Ovary (tissue), 3 donors: ENCODE results near the gene MCTP1.

Experiments used
- POLR2A ChIP-seq: fragments of 450-650 bp; IDR thresholded peaks from one replicate; pipeline ENCODE4 v1.6.1; 2017; ENCODE audit warnings: antibody characterized with exemption, mild to moderate bottlenecking, moderate library complexity
- TF ChIP-seq, protein P1 (sequence below), 3 donors: fragments of 450-650 bp in 2 of 3; fragments of 200-600 bp in 1 of 3; IDR thresholded peaks; one replicate each; pipeline versions ENCODE4 v1.5.1 to v1.8.0; 2016 to 2022; ENCODE audit warnings: antibody characterized with exemption in 3 of 3, mild to moderate bottlenecking in 1 of 3
- donor health status: DM: no; HTN: no; CAD: no.

DNA sequence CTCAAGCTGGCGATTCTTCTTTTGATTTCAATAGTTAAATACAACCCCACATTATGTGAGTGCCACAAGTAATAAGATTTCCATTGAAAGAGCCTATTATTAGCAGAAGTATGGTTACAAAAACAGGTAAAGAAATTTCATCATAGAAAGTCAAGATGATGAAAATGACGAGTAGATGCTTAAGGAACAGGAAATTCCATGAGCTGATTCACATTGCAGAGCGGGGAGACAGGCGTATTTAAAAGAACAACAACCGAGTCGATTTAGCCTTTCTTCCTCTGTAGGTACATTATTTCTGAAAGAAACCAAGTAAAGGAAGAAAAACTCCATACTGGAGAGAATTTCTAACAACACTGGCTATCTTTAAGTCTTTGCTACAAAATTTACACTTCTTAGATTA, 356.0 kb downstream of the MCTP1 start:
- TF ChIP-seq, protein P1, sequence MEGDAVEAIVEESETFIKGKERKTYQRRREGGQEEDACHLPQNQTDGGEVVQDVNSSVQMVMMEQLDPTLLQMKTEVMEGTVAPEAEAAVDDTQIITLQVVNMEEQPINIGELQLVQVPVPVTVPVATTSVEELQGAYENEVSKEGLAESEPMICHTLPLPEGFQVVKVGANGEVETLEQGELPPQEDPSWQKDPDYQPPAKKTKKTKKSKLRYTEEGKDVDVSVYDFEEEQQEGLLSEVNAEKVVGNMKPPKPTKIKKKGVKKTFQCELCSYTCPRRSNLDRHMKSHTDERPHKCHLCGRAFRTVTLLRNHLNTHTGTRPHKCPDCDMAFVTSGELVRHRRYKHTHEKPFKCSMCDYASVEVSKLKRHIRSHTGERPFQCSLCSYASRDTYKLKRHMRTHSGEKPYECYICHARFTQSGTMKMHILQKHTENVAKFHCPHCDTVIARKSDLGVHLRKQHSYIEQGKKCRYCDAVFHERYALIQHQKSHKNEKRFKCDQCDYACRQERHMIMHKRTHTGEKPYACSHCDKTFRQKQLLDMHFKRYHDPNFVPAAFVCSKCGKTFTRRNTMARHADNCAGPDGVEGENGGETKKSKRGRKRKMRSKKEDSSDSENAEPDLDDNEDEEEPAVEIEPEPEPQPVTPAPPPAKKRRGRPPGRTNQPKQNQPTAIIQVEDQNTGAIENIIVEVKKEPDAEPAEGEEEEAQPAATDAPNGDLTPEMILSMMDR (IDR thresholded peaks at IDR 0.05) = no peak
- no peak for TF ChIP-seq POLR2A
